ENCODE measurements around the gene TM9SF1.

The TM9SF1 gene

DNA sequence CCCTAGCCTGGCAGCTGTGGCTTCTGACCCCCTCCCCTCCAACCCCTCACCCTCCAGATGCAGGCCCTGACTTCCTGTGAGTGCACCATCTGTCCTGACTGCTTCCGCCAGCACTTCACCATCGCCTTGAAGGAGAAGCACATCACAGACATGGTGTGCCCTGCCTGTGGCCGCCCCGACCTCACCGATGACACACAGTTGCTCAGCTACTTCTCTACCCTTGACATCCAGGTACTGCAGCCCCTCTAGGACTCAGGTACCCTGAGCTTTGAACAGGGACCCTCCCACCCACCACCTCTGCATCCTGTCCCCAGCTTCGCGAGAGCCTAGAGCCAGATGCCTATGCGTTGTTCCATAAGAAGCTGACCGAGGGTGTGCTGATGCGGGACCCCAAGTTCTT lies 40.1 kb downstream of the TM9SF1 start:
- Histone ChIP-seq H3K27ac (ENCODE audit: low read depth, low read length) (no peak overlapping the region), H3K4me3 (ENCODE audit: low read depth in 1 of 2, low read length in 2 of 2) (no peak overlapping the region), H3K36me3 (ENCODE audit: insufficient read depth, low read length) (peaks cover 66% of the 10 kb centered on the region)

DNA sequence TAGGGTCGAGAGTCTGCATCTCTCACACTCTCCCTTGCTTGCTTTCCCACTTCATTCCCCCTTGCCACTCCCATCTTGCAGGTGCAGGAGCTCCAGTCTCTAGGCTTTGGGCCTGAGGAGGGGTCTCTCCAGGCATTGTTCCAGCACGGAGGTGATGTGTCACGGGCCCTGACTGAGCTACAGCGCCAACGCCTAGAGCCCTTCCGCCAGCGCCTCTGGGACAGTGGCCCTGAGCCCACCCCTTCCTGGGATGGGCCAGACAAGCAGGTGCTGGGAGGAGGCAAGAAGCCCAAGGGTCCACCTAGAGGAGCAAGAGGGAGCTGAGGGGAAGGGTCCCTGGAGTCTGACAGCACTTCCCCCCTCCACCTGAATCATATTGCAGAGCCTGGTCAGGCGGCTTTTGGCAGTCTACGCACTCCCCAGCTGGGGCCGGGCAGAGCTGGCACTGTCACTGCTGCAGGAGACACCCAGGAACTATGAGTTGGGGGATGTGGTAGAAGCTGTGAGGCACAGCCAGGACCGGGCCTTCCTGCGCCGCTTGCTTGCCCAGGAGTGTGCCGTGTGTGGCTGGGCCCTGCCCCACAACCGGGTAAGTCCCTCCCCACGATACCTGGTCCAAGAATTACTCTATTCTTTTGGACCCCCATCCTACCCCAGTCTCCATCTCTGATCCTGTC lies 43.7 kb downstream of the TM9SF1 start:
- Histone ChIP-seq H3K27me3 (ENCODE audit: control insufficient read depth in 1 of 2, insufficient read depth in 2 of 2, low read length in 2 of 2) (no peaks in the 10 kb centered on the region), H3K4me1 (ENCODE audit: insufficient read depth, low read length) (peaks cover 20% of the 10 kb centered on the region), H3K9ac (ENCODE audit: low read length) (no peak overlapping the region), H3K27ac (ENCODE audit: low read depth, low read length) (no peak overlapping the region), H3K4me3 (ENCODE audit: low read depth in 1 of 2, low read length in 2 of 2) (no peak overlapping the region), H3K9me3 (ENCODE audit: low read length) (no peaks in the 10 kb centered on the region), H3K36me3 (ENCODE audit: insufficient read depth, low read length) (peaks cover 51% of the 10 kb centered on the region)

More for the DNA sequence above, 40.1 kb downstream of the TM9SF1 start:
- H3K9ac ChIP-seq (ENCODE audit: low read length): no peak overlapping the region
- H3K27me3 ChIP-seq (ENCODE audit: control insufficient read depth in 1 of 2, insufficient read depth in 2 of 2, low read length in 2 of 2): no peaks in the 10 kb centered on the region
- no peaks in the 10 kb centered on the region for H3K4me1 ChIP-seq (ENCODE audit: insufficient read depth, low read length)
- no peaks in the 10 kb centered on the region for H3K9me3 ChIP-seq (ENCODE audit: low read length)

DNA sequence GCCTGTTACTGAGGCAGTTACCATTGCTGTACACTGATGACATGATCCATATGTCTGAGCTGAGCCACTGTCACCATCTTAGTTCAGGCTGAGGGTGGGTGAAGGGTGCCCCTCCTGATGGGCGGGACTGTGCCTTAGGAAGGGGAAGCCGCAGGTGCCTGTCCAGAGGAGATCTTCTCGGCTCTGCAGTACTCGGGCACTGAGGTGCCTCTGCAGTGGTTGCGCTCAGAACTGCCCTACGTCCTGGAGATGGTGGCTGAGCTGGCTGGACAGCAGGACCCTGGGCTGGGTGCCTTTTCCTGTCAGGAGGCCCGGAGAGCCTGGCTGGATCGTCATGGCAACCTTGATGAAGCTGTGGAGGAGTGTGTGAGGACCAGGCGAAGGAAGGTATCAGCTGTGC lies 44.2 kb downstream of the TM9SF1 start:
- Histone ChIP-seq H3K36me3 (ENCODE audit: insufficient read depth, low read length) (peaks cover 50% of the 10 kb centered on the region), H3K9me3 (ENCODE audit: low read length) (no peaks in the 10 kb centered on the region), H3K9ac (ENCODE audit: low read length) (no peak overlapping the region), H3K4me3 (ENCODE audit: low read depth in 1 of 2, low read length in 2 of 2) (no peak overlapping the region), H3K27ac (ENCODE audit: low read depth, low read length) (no peak overlapping the region), H3K4me1 (ENCODE audit: insufficient read depth, low read length) (peaks cover 22% of the 10 kb centered on the region), H3K27me3 (ENCODE audit: control insufficient read depth in 1 of 2, insufficient read depth in 2 of 2, low read length in 2 of 2) (no peaks in the 10 kb centered on the region)

DNA sequence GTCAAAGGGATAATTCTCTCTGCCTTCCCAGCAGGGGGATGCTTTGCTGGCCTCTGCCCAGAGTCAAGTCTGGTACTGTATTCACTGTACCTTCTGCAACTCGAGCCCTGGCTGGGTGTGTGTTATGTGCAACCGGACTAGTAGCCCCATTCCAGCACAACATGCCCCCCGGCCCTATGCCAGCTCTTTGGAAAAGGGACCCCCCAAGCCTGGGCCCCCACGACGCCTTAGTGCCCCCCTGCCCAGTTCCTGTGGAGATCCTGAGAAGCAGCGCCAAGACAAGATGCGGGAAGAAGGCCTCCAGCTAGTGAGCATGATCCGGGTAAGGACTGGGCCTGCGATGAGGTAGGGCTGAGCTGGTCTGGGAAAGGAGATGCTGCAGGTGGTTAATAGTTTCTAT lies 44.7 kb downstream of the TM9SF1 start:
- H3K9me3 ChIP-seq (ENCODE audit: low read length): no peaks in the 10 kb centered on the region
- H3K4me1 ChIP-seq (ENCODE audit: insufficient read depth, low read length): peaks cover 26% of the 10 kb centered on the region
- H3K27ac ChIP-seq (ENCODE audit: low read depth, low read length): no peak overlapping the region
- no peak overlapping the region for H3K9ac ChIP-seq (ENCODE audit: low read length)
- H3K27me3 ChIP-seq (ENCODE audit: control insufficient read depth in 1 of 2, insufficient read depth in 2 of 2, low read length in 2 of 2): no peaks in the 10 kb centered on the region
- H3K36me3 ChIP-seq (ENCODE audit: insufficient read depth, low read length): peaks cover 46% of the 10 kb centered on the region
- H3K4me3 ChIP-seq (ENCODE audit: low read depth in 1 of 2, low read length in 2 of 2): no peak overlapping the region

DNA sequence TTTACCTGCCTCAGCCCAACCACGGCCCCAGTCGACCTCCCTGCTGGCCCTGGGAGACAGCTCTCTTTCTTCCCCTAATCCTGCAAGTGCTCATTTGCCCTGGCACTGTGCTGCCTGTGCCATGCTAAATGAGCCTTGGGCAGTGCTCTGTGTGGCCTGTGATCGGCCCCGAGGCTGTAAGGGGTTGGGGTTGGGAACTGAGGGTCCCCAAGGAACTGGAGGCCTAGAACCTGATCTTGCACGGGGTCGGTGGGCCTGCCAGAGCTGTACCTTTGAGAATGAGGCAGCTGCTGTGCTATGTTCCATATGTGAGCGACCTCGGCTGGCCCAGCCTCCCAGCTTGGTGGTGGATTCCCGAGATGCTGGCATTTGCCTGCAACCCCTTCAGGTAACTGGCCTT lies 45.2 kb downstream of the TM9SF1 start:
- Histone ChIP-seq H3K4me3 (ENCODE audit: low read depth in 1 of 2, low read length in 2 of 2) (no peak overlapping the region), H3K4me1 (ENCODE audit: insufficient read depth, low read length) (peaks cover 30% of the 10 kb centered on the region), H3K9me3 (ENCODE audit: low read length) (no peaks in the 10 kb centered on the region), H3K36me3 (ENCODE audit: insufficient read depth, low read length) (peaks cover 41% of the 10 kb centered on the region), H3K27me3 (ENCODE audit: control insufficient read depth in 1 of 2, insufficient read depth in 2 of 2, low read length in 2 of 2) (no peaks in the 10 kb centered on the region), H3K27ac (ENCODE audit: low read depth, low read length) (no peak overlapping the region), H3K9ac (ENCODE audit: low read length) (no peak overlapping the region)

DNA sequence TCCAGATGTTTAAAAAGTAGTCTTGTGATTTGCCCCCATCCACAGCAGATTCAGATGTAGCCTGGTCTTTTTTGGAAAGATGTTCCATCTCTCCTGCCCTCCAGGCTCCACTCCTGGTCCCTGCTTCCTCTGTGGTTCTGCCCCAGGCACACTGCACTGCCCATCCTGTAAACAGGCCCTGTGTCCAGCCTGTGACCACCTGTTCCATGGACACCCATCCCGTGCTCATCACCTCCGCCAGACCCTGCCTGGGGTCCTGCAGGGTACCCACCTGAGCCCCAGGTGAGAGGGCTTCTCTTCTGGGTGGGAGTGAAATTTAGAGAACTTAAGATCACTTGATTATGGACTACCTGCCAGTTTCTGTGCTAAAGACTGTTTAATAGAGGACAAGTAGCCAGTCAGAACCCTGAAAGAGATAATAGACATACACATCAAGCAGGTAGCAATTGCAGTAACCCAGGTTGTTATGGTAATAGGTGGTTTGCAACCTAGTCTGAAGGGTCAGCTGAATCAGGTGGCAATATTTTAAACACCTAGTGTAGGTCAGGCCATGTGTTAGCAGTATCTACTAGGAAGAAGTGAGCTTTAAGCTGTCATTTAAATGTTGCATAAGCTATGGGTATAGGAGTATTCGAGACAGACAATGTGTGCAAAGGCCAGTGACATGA lies 45.8 kb downstream of the TM9SF1 start:
- no peak overlapping the region for H3K4me3 ChIP-seq (ENCODE audit: low read depth in 1 of 2, low read length in 2 of 2)
- H3K27ac ChIP-seq (ENCODE audit: low read depth, low read length): no peak overlapping the region
- no peaks in the 10 kb centered on the region for H3K9me3 ChIP-seq (ENCODE audit: low read length)
- no peak overlapping the region for H3K9ac ChIP-seq (ENCODE audit: low read length)
- H3K36me3 ChIP-seq (ENCODE audit: insufficient read depth, low read length): peaks cover 35% of the 10 kb centered on the region
- peaks cover 30% of the 10 kb centered on the region for H3K4me1 ChIP-seq (ENCODE audit: insufficient read depth, low read length)
- H3K27me3 ChIP-seq (ENCODE audit: control insufficient read depth in 1 of 2, insufficient read depth in 2 of 2, low read length in 2 of 2): no peaks in the 10 kb centered on the region

DNA sequence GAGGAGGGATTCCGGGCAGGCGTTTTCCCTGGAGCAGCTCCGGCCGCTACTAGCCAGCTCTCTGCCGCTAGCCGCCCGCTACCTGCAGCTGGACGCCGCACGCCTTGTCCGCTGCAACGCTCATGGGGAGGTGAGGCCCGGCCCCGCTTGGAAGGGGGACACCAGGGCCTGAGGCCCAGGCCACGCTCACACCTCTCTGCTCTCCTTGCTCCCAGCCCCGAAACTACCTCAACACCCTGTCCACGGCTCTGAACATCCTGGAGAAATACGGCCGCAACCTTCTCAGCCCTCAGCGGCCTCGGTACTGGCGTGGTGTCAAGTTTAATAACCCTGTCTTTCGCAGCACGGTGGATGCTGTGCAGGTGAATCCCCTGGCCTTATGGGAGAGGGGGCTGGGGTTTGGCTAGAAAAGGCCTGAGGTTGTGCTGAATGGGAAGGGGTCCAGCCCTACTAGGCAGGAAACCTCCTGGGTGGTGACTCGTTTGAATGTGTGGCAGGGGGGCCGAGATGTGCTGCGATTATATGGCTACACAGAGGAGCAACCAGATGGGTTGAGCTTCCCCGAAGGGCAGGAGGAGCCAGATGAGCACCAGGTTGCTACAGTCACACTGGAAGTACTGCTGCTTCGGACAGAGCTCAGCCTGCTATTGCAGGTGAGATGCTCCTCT lies 47.3 kb downstream of the TM9SF1 start:
- Histone ChIP-seq H3K4me3 (ENCODE audit: low read depth in 1 of 2, low read length in 2 of 2) (peak overlapping the region; percentile 86 to 88), H3K36me3 (ENCODE audit: insufficient read depth, low read length) (peaks cover 48% of the 10 kb centered on the region), H3K9ac (ENCODE audit: low read length) (peak overlapping the region; percentile 72), H3K27me3 (ENCODE audit: control insufficient read depth in 1 of 2, insufficient read depth in 2 of 2, low read length in 2 of 2) (no peaks in the 10 kb centered on the region), H3K27ac (ENCODE audit: low read depth, low read length) (peak overlapping the region; percentile 99), H3K9me3 (ENCODE audit: low read length) (no peaks in the 10 kb centered on the region), H3K4me1 (ENCODE audit: insufficient read depth, low read length) (peaks cover 30% of the 10 kb centered on the region)

DNA sequence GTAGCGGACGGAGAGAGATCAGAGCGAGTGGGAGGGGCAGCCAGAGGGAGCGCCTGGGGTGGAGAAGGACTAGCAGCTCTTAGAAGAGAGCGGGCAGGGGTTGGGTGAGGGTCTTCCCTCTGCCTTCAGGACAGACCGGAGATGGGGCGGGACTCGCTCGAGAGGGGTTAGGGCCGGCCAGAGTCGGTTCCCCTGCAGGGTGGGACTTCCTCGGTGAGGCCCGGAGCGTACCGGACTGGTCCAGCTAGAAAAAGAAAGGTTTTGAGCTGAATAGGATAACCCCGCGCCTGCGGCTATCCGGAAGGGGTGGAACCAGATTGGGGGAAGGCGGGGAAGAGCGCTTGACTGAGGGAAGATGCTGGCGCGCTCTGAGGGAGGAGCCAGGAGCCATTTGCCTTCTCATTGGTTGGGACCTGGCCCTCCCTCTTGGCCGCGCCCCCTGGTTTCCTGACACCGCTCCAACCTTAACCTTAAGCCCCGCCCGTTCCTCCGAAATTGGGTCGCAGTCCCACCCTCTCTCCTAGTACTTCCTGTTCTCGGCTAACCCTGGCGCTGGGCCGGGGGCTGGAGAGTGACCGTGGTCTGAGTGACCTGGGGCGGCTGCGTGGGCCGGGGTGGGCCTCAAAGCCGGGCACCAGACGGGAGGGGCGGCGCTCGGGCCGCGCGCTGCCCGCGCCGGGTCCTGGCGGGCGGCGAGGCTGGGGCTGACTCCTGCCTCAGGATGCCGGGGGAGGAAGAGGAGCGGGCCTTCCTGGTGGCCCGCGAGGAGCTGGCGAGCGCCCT lies 48.1 kb downstream of the TM9SF1 start, which contains the start of gene RNF31:
RNF31 (plus strand) TSS at position 521 of the 783 bp plus-strand sequence; CDS start at position 722, 201 bp downstream.
- H3K9me3 ChIP-seq (ENCODE audit: low read length): no peaks in the 10 kb centered on the region

DNA sequence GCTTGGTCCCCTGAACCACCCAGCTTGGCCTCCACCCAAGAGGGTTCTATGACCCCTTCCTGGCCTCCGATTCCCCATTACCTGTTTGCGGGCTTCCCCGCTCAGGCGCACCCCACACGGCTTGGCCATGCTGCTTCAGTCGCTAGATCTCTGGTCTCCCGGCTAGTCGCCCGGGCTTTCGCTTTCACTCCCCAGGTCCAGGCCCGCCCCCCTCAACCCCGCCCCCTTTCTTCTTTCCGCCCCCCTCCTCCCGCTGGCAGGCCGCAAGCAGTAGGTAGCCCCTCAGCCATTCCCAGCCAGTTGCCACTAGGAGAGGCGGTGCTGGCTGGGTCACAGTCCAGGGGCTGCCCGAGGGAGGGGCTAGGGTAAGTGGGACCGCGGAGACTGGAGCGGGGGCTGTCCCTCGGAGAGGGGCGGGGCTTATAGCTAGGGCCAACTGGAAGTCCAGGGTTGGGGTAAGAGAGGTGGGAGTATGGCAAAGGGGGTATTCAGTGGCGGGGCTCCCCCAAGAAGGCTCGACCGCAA lies 48.7 kb downstream of the TM9SF1 start, which contains the start of gene PSME2:
PSME2 (minus strand) TSS at position 158 of the 525 bp plus-strand sequence; CDS start at position 129, 29 bp downstream.
- peak within 1 kb of the TSS; percentile 83 for H3K9ac ChIP-seq (ENCODE audit: low read length)
- peak within 1 kb of the TSS; percentile 86 to 88 for H3K4me3 ChIP-seq (ENCODE audit: low read depth in 1 of 2, low read length in 2 of 2)
- no peaks in the 10 kb centered on the region for H3K27me3 ChIP-seq (ENCODE audit: control insufficient read depth in 1 of 2, insufficient read depth in 2 of 2, low read length in 2 of 2)
- H3K36me3 ChIP-seq (ENCODE audit: insufficient read depth, low read length): peaks cover 37% of the 10 kb centered on the region
- no peaks in the 10 kb centered on the region for H3K9me3 ChIP-seq (ENCODE audit: low read length)
- H3K27ac ChIP-seq (ENCODE audit: low read depth, low read length): peak within 1 kb of the TSS; percentile 99
- H3K4me1 ChIP-seq (ENCODE audit: insufficient read depth, low read length): peaks cover 36% of the 10 kb centered on the region

More for the DNA sequence above, 48.1 kb downstream of the TM9SF1 start, which contains the start of gene RNF31:
- Histone ChIP-seq H3K4me3 (ENCODE audit: low read depth in 1 of 2, low read length in 2 of 2) (peak within 1 kb of the TSS; percentile 86 to 88), H3K4me1 (ENCODE audit: insufficient read depth, low read length) (peaks cover 32% of the 10 kb centered on the region), H3K36me3 (ENCODE audit: insufficient read depth, low read length) (peaks cover 43% of the 10 kb centered on the region), H3K27ac (ENCODE audit: low read depth, low read length) (peak within 1 kb of the TSS; percentile 99), H3K9ac (ENCODE audit: low read length) (peak within 1 kb of the TSS; percentile 83), H3K27me3 (ENCODE audit: control insufficient read depth in 1 of 2, insufficient read depth in 2 of 2, low read length in 2 of 2) (no peaks in the 10 kb centered on the region)

DNA sequence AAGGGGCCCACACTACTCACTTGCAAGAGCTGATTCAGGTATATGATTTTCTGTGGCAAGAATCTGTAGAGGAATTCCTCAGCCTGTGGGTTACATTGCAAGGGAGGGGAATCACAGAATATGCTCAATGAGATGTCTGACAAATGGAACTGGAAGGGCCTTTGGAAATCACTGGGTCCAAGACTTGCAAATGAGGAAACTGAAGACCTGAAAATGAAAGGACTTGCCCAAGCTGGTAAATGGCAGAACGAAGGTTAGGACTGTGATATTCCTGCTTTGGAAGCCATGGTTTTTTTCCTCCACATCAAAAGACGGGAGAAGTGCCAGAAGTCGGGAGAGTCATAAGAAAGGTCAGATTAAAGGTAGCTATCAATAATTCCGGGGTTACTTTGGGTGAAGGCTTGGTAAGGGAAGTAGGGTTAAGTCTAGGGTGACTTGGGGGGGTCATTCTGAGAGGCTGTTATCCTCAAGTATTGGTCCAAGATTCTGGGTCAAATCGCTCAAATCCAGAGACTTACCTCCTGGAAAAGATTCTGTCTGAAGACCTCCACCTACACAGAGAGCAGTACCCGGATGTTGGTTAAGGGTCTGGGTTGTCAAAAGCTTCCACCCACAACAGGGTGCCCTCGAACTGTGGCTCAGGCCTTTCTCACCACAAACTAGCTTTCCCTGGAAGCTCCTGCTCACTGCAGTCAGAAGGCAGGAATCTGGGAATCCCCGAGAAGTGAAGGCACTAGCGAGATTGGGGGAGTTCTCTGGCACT lies 49.4 kb downstream of the TM9SF1 start:
- Histone ChIP-seq H3K4me3 (ENCODE audit: low read depth in 1 of 2, low read length in 2 of 2) (peak overlapping the region; percentile 14 to 88), H3K9ac (ENCODE audit: low read length) (peak overlapping the region; percentile 83), H3K9me3 (ENCODE audit: low read length) (no peaks in the 10 kb centered on the region), H3K27me3 (ENCODE audit: control insufficient read depth in 1 of 2, insufficient read depth in 2 of 2, low read length in 2 of 2) (no peaks in the 10 kb centered on the region), H3K36me3 (ENCODE audit: insufficient read depth, low read length) (peaks cover 30% of the 10 kb centered on the region), H3K27ac (ENCODE audit: low read depth, low read length) (peak overlapping the region; percentile 99), H3K4me1 (ENCODE audit: insufficient read depth, low read length) (peaks cover 36% of the 10 kb centered on the region)

Measured in muscle layer of colon (tissue), 2 donors.